GM23248 (cell line): ENCODE data around the gene ADCY2. TPM values are rescaled to one million over a fixed set of nuclear protein-coding genes. Genes with fewer than 3 reads are reported as not detected.

Experiments used
- DNase-seq: peaks from one replicate; pipeline ENCODE4 v3.0.0-alpha.2; 2015
- H2AFZ ChIP-seq: fragments of 200-600 bp; sonication (generic); 2 replicates; pipeline ENCODE4 v1.6.1; 2016; ENCODE audit warnings: antibody characterized with exemption
- H3F3A ChIP-seq: fragments of 200-600 bp; sonication (generic); 2 replicates; pipeline ENCODE4 v1.6.1; 2016; ENCODE audit warnings: mild to moderate bottlenecking, antibody characterized with exemption, mixed run types; ENCODE audit not compliant: insufficient read depth
- H3K27ac ChIP-seq: fragments of 200-600 bp; sonication (generic); 2 replicates; pipeline ENCODE4 v1.5.1; 2016; ENCODE audit warnings: mild to moderate bottlenecking
- H3K27me3 ChIP-seq: fragments of 200-600 bp; sonication (generic); replicated peaks from 2 replicates; pipeline ENCODE4 v1.6.1; 2016; ENCODE audit warnings: mild to moderate bottlenecking; ENCODE audit not compliant: insufficient read depth
- H3K36me3 ChIP-seq: fragments of 200-600 bp; sonication (generic); 2 replicates; pipeline ENCODE4 v1.6.1; 2016; ENCODE audit warnings: low read depth, mild to moderate bottlenecking
- H3K4me1 ChIP-seq: fragments of 200-600 bp; sonication (generic); 2 replicates; pipeline ENCODE4 v1.6.1; 2016; ENCODE audit warnings: mild to moderate bottlenecking; ENCODE audit not compliant: insufficient read depth
- H3K4me2 ChIP-seq: fragments of 200-600 bp; sonication (generic); one replicate; pipeline ENCODE4 v1.6.1; 2016; ENCODE audit warnings: mild to moderate bottlenecking; ENCODE audit not compliant: unreplicated experiment
- H3K4me3 ChIP-seq: fragments of 200-600 bp; sonication (generic); 2 replicates; pipeline ENCODE4 v1.5.1; 2016; ENCODE audit warnings: mild to moderate bottlenecking
- H3K79me2 ChIP-seq: fragments of 200-600 bp; sonication (generic); 2 replicates; pipeline ENCODE4 v1.6.1; 2016; ENCODE audit warnings: mild to moderate bottlenecking; ENCODE audit not compliant: insufficient read depth
- H3K9ac ChIP-seq: fragments of 200-600 bp; sonication (generic); 2 replicates; pipeline ENCODE4 v1.6.1; 2016; ENCODE audit warnings: mild to moderate bottlenecking
- H3K9me2 ChIP-seq: fragments of 200-600 bp; sonication (generic); 2 replicates; pipeline ENCODE4 v1.6.1; 2016; ENCODE audit warnings: mixed run types, mild to moderate bottlenecking, moderate library complexity; ENCODE audit not compliant: insufficient read depth
- H3K9me3 ChIP-seq: fragments of 200-600 bp; sonication (generic); one replicate; pipeline ENCODE4 v1.6.1; 2017; ENCODE audit warnings: low read depth
- H4K20me1 ChIP-seq: fragments of 200-600 bp; sonication (generic); 2 replicates; pipeline ENCODE4 v1.6.0; 2016; ENCODE audit not compliant: insufficient read depth
- EZH2 ChIP-seq: fragments of 200-600 bp; sonication (generic); IDR thresholded peaks from 2 replicates; pipeline ENCODE4 v1.6.1; 2018; ENCODE audit warnings: antibody characterized with exemption, mild to moderate bottlenecking; ENCODE audit not compliant: insufficient read depth, poor library complexity, severe bottlenecking
- EZH2phosphoT487 ChIP-seq: fragments of 200-600 bp; sonication (generic); IDR thresholded peaks from 2 replicates; pipeline ENCODE4 v1.6.1; 2018; ENCODE audit warnings: antibody characterized with exemption, moderate library complexity, mild to moderate bottlenecking, low read depth; ENCODE audit not compliant: insufficient read depth
- WGBS, 2 experiments: methylation state at CpG; one replicate each; pipeline ENCODE4 v1.1.6; 2015 to 2017; ENCODE audit warnings: low lambda C conversion rate in 2 of 2, low coverage in 1 of 2; ENCODE audit errors: missing lambda C conversion rate in 2 of 2; 5-methylcytosine and 5-hydroxymethylcytosine counted together
- in situ Hi-C: fragments of 300-500 bp; cut with MboI; formaldehyde crosslinking; loops from 2 replicates; pipeline ENCODE4 v1.15.0; 2020
- polyA plus RNA-seq: library from polyadenylated mRNA; unstranded; fragments of >200 nt; fragmentation: Nextera tagmentation; extraction: Ambion mirVana; gene quantifications from 2 replicates; pipeline ENCODE4 v1.2.1, GENCODE V29; 2016
- total RNA-seq: library from RNA; depleted of rRNA; stranded (reverse); fragments of >200 nt; shearing (Covaris generic); gene quantifications from 2 replicates; pipeline ENCODE4 v1.2.3, GENCODE V29; 2014

ADCY2 gene
- total and polyA plus RNA-seq, 2 experiments from 2014 or later = 0.11 TPM; not detected in 1

GRCh38 chr5:7856855-7857254, 460.9 kb downstream of the ADCY2 start:
- TF ChIP-seq EZH2 = no peak
- no peak for TF ChIP-seq EZH2phosphoT487
- H3K9me2 ChIP-seq = no peaks in the 10 kb centered on the region
- H3K9ac ChIP-seq = no peak overlapping the region
- no peaks in the 10 kb centered on the region for H3F3A ChIP-seq
- no peak overlapping the region for H3K4me2 ChIP-seq
- DNase-seq = peak; percentile 49
- H4K20me1 ChIP-seq = no peaks in the 10 kb centered on the region
- H3K36me3 ChIP-seq = peaks cover 30% of the 10 kb centered on the region
- H3K4me1 ChIP-seq = no peaks in the 10 kb centered on the region
- H3K4me3 ChIP-seq = no peak overlapping the region
- H2AFZ ChIP-seq = no peak overlapping the region
- in situ Hi-C loops = no loop called here
- no peaks in the 10 kb centered on the region for H3K9me3 ChIP-seq
- H3K27ac ChIP-seq = no peak overlapping the region
- H3K79me2 ChIP-seq = no peaks in the 10 kb centered on the region
- WGBS, 2 experiments = 100% methylated on average over 2 of the region's 2 CpGs
- no peaks in the 10 kb centered on the region for H3K27me3 ChIP-seq

- H3K27me3 ChIP-seq = no peaks in the 10 kb centered on the region
- 79 to 82% methylated on average over 5 of the region's 5 CpGs for whole genome bisulfite sequencing, 2 experiments
- no peak overlapping the region for H3K27ac ChIP-seq
- no peaks in the 10 kb centered on the region for H4K20me1 ChIP-seq
- no peaks in the 10 kb centered on the region for H3K4me1 ChIP-seq
- DNase-seq = no peak
- in situ Hi-C loops = no loop called here
- peaks cover 35% of the 10 kb centered on the region for H3K36me3 ChIP-seq
- no peak overlapping the region for H3K9ac ChIP-seq
- H3K9me2 ChIP-seq = no peaks in the 10 kb centered on the region
- TF ChIP-seq EZH2 (no peak), EZH2phosphoT487 (no peak)
- H3K9me3 ChIP-seq = no peaks in the 10 kb centered on the region
- H2AFZ ChIP-seq = no peak overlapping the region
- no peak overlapping the region for H3K4me2 ChIP-seq
- H3K4me3 ChIP-seq = no peak overlapping the region
- no peaks in the 10 kb centered on the region for H3K79me2 ChIP-seq
- no peaks in the 10 kb centered on the region for H3F3A ChIP-seq
These were observed 461.4 kb downstream of the ADCY2 start for GRCh38 chr5:7857361-7857760.

- Histone ChIP-seq H2AFZ (no peak overlapping the region), H4K20me1 (no peaks in the 10 kb centered on the region), H3K4me1 (no peaks in the 10 kb centered on the region), H3K36me3 (peaks cover 39% of the 10 kb centered on the region), H3K9me3 (no peaks in the 10 kb centered on the region), H3K79me2 (no peaks in the 10 kb centered on the region), H3K4me3 (no peak overlapping the region), H3K27me3 (no peaks in the 10 kb centered on the region), H3K9me2 (no peaks in the 10 kb centered on the region), H3K27ac (no peak overlapping the region), H3K9ac (no peak overlapping the region), H3F3A (no peaks in the 10 kb centered on the region), H3K4me2 (no peak overlapping the region)
- in situ Hi-C loops = no loop called here
- DNase-seq = no peak
- no peak for TF ChIP-seq EZH2phosphoT487
- no peak for TF ChIP-seq EZH2
- WGBS, 2 experiments = 80 to 84% methylated on average over 9 of the region's 9 CpGs
These were observed 462.1 kb downstream of the ADCY2 start for GRCh38 chr5:7857926-7858632.

DNA sequence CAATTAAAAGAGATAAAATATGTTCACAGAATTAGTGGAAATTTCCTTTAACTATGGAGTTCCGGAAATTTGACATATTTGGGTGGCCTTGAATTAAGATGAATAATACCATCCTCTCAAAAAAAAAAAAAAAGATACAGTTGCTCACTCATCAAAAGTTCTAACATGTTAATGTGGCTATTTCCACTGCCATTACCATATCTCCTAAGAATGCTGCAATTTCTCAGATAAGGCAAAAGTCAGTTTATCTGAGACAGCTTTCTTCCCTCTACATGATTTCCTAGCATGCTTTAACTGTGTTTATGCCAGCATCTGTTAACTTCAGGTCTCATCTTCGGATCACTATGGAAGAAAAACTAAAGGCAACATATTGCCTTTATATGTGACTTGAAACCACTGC, 470.3 kb downstream of the ADCY2 start:
- TF ChIP-seq EZH2phosphoT487 (no peak), EZH2 (no peak)
- H3K9ac ChIP-seq = no peak overlapping the region
- H4K20me1 ChIP-seq = no peaks in the 10 kb centered on the region
- H3K4me3 ChIP-seq = no peak overlapping the region
- H3K27ac ChIP-seq = no peak overlapping the region
- no peaks in the 10 kb centered on the region for H3K9me2 ChIP-seq
- no peak for DNase-seq
- H2AFZ ChIP-seq = no peak overlapping the region
- peaks cover 12% of the 10 kb centered on the region for H3K4me1 ChIP-seq
- H3K4me2 ChIP-seq = no peak overlapping the region
- in situ Hi-C loops = no loop called here
- H3K27me3 ChIP-seq = no peaks in the 10 kb centered on the region
- no peaks in the 10 kb centered on the region for H3K9me3 ChIP-seq
- H3F3A ChIP-seq = no peaks in the 10 kb centered on the region
- WGBS, 2 experiments = 94 to 100% methylated on average over 2 of the region's 2 CpGs
- H3K79me2 ChIP-seq = peaks cover 51% of the 10 kb centered on the region
- peaks cover 26% of the 10 kb centered on the region for H3K36me3 ChIP-seq

DNA sequence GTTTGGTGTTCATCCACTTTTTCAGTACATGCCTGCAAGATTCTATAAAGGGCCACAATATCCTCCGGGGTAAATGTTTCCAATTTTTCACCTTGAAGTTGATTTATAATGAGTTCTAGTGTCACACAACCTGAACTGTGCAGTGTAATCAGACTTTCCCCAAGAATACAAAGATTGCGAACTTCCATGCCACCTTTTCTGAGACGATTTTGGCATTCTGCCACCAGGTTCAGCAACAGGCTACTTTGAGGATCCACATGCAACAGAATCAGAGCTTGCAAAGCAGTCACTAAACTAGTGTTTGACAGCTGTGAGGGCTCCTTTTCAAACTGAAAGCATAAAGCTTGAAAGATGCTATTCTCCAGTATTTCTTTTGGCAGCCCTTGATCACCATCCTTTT, 471.3 kb downstream of the ADCY2 start:
- no peaks in the 10 kb centered on the region for H3F3A ChIP-seq
- peaks cover 15% of the 10 kb centered on the region for H3K36me3 ChIP-seq
- in situ Hi-C loops = no loop called here
- DNase-seq = no peak
- H3K27ac ChIP-seq = no peak overlapping the region
- H3K9me2 ChIP-seq = no peaks in the 10 kb centered on the region
- H2AFZ ChIP-seq = no peak overlapping the region
- H3K27me3 ChIP-seq = no peaks in the 10 kb centered on the region
- H3K4me3 ChIP-seq = no peak overlapping the region; the same call in 1 of the 2 replicates
- H3K4me2 ChIP-seq = peak overlapping the region; percentile 100
- WGBS, 2 experiments = 75 to 84% methylated on average over 3 of the region's 3 CpGs
- H3K79me2 ChIP-seq = peaks cover 62% of the 10 kb centered on the region
- peaks cover 12% of the 10 kb centered on the region for H3K4me1 ChIP-seq
- no peak overlapping the region for H3K9ac ChIP-seq
- no peak for TF ChIP-seq EZH2phosphoT487
- TF ChIP-seq EZH2 = no peak
- H3K9me3 ChIP-seq = no peaks in the 10 kb centered on the region
- no peaks in the 10 kb centered on the region for H4K20me1 ChIP-seq
